GM12864 (cell line): ENCODE measurements around the gene GPR160.
A peak's percentile ranks its signal among the peaks of the same experiment; 100 is the strongest.

Source experiments
- DNase-seq: peaks from one replicate; pipeline ENCODE4 v3.0.0-alpha.2; 2011; ENCODE audit warnings: low read depth
- H3K4me3 ChIP-seq: 2 replicates; pipeline ENCODE4 v1.5.1; 2011; ENCODE audit warnings: mild to moderate bottlenecking, low read depth, low read length, control low read depth
- TF ChIP-seq, protein P1 (sequence below): IDR thresholded peaks from 2 replicates; pipeline ENCODE4 v1.5.1; 2011; ENCODE audit warnings: low read depth, mild to moderate bottlenecking, moderate library complexity, low read length, control low read depth, inconsistent platforms; ENCODE audit errors: missing control alignments

GPR160 gene

DNA sequence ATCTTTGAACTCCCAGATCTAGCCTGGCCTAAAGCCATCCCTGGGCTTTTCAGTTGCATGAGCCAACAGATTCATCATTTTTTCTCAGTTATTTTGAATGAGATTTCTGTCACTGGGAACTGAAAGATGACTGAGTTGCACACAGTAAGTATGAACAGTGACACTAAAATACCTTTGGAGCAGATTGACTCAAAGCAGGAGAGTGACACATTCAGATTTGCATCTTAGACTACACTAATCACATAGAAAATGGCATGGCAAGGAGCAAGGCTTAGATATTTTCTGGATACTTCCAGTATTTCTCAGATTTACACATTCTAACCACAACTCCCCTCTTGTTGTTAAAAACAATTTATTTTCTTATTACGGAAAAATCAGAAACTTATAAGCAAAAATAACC lies 38.4 kb upstream of the GPR160 start:
- TF ChIP-seq, protein P1, sequence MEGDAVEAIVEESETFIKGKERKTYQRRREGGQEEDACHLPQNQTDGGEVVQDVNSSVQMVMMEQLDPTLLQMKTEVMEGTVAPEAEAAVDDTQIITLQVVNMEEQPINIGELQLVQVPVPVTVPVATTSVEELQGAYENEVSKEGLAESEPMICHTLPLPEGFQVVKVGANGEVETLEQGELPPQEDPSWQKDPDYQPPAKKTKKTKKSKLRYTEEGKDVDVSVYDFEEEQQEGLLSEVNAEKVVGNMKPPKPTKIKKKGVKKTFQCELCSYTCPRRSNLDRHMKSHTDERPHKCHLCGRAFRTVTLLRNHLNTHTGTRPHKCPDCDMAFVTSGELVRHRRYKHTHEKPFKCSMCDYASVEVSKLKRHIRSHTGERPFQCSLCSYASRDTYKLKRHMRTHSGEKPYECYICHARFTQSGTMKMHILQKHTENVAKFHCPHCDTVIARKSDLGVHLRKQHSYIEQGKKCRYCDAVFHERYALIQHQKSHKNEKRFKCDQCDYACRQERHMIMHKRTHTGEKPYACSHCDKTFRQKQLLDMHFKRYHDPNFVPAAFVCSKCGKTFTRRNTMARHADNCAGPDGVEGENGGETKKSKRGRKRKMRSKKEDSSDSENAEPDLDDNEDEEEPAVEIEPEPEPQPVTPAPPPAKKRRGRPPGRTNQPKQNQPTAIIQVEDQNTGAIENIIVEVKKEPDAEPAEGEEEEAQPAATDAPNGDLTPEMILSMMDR, result no peak
- no peak overlapping the region for H3K4me3 ChIP-seq
- peak; percentile 60 for DNase-seq

DNA sequence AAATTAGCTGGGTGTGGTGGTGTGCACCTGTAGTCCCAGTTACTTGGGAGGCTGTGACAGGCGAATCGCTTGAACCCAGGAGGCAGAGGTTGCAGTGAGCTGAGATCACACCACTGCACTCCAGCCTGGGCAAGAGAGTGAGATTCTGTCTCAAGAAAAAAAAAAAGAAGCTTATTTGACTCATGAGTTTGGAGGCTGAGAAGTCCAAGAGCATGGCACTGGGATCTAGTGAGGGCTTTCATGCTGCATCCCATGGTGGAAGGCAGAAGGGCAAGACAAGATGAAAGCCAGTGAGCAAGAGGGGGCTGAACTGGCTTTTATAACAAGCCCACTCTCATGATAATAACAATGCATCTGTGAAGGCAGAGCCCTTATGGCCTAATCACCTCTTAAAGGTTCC lies 37.7 kb upstream of the GPR160 start:
- DNase-seq, result no peak
- TF ChIP-seq, protein P1, result no peak
- no peak overlapping the region for H3K4me3 ChIP-seq

- no peak for DNase-seq
- no peak overlapping the region for H3K4me3 ChIP-seq
- TF ChIP-seq, protein P1, result no peak
Measured at GRCh38 chr3:170002231-170002630, 35.6 kb upstream of the GPR160 start.

- TF ChIP-seq, protein P1, result no peak
- no peak for DNase-seq
- H3K4me3 ChIP-seq, result no peak overlapping the region
Measured at GRCh38 chr3:170002879-170003278, 34.9 kb upstream of the GPR160 start.

DNA sequence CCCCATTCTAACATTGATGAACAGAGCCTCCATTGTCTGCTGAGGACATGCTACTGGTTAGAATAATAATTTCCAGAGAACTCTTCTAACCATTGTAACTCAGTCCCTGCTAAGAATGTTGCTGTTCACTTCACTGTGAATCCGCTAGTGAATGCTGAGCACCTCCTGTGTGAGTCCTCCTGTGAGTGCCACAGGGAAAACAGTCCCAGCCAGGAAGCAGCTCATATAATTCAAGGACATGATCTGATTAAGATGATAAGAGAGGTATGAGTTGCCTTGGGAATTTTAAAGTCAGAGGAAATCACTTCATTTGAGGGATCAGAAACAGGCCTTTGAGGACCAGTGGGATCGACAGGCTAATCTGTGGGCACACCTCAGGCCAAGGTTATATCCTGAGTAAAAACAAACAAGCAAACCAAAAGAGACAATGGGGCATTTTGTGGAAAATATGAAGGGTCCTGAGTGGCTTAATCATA lies 33.9 kb upstream of the GPR160 start:
- TF ChIP-seq, protein P1, result no peak
- no peak overlapping the region for H3K4me3 ChIP-seq
- DNase-seq, result no peak

GRCh38 chr3:170007031-170007663 lies 30.6 kb upstream of the GPR160 start:
- no peak overlapping the region for H3K4me3 ChIP-seq
- DNase-seq, result peak; percentile 48
- TF ChIP-seq, protein P1, result no peak

DNA sequence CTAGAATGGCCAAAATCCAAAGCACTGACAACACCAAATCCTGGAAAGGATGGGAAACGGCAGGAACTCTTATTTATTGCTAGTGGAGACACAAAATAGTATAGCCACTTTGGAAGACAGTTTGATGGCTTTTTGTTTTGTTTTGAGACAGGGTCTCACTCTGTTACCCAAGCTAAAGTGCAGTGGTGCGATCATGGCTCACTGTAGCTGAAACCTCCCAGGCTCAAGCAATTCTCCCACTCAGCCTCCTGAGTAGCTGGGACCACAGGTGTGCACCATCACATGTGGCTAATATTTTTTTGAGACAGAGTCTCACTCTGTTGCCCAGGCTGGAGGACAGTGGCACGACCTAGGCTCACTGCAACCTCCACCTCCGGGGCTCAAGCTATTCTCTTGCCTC lies 27.3 kb upstream of the GPR160 start:
- H3K4me3 ChIP-seq, result no peak overlapping the region
- no peak for DNase-seq

More for the DNA sequence above, 27.3 kb upstream of the GPR160 start:
- TF ChIP-seq, protein P1, result no peak
